Endothelial cell of umbilical vein (primary cell): Measurements from ENCODE around the gene DCUN1D2. TPM values are rescaled to one million over a fixed set of nuclear protein-coding genes. Genes with fewer than 3 reads are reported as not detected.

Source experiments
- BruUV-seq: library from RNA; stranded (reverse); fragments of 400-500 nt; replicated peaks from 2 replicates; lab custom pipeline; 2021; lab: Mats Ljungman, UMichigan
- CTCF ChIA-PET: fragments of 300-600, 350-600 bp; sonication (Branson Sonifier 250); formaldehyde crosslinking; loops from one replicate; lab custom pipeline; 2021; ENCODE audit warnings: antibody characterized with exemption, inconsistent platforms; lab: Charles Lee
- POLR2A ChIA-PET: fragments of 300-600, 350-600 bp; sonication (Branson Sonifier 250); formaldehyde crosslinking; loops from one replicate; lab custom pipeline; 2021; ENCODE audit warnings: antibody characterized with exemption, inconsistent platforms; lab: Charles Lee
- DNase-seq: peaks from one replicate; pipeline ENCODE4 v3.0.0-alpha.2; 2011; ENCODE audit warnings: low read depth, low spot score
- FAIRE-seq: peaks from 2 replicates; lab custom pipeline; 2011; peaks lifted over from hg19 to GRCh38; lab: Jason Lieb, UNC
- H2AFZ ChIP-seq: 2 replicates; pipeline ENCODE4 v1.6.0; 2012; ENCODE audit warnings: low read depth, low read length, control low read depth, inconsistent platforms
- H3K27ac ChIP-seq: 2 replicates; pipeline ENCODE4 v1.5.1; 2011; ENCODE audit warnings: low read depth, mild to moderate bottlenecking, control low read depth, low read length, moderate library complexity; ENCODE audit not compliant: insufficient read depth
- H3K27me3 ChIP-seq, 2 experiments: 2 replicates each; pipeline versions ENCODE4 v1.6.0 to v1.6.1; 2011; ENCODE audit warnings: low read length in 2 of 2, mixed read lengths in 1 of 2; ENCODE audit not compliant: control insufficient read depth in 2 of 2, insufficient read depth in 2 of 2
- H3K36me3 ChIP-seq, 2 experiments: 2 replicates in 1 of 2; 3 replicates in 1 of 2; pipeline ENCODE4 v1.5.1; 2011; ENCODE audit warnings: low read length in 2 of 2, mild to moderate bottlenecking in 1 of 2, moderate library complexity in 1 of 2; ENCODE audit not compliant: control insufficient read depth in 2 of 2, insufficient read depth in 2 of 2; ENCODE audit errors: extremely low read depth in 1 of 2
- H3K4me1 ChIP-seq: 3 replicates; pipeline ENCODE4 v1.5.1; 2011; ENCODE audit warnings: mild to moderate bottlenecking, low read length; ENCODE audit not compliant: control insufficient read depth, insufficient read depth; ENCODE audit errors: extremely low read depth
- H3K4me2 ChIP-seq: 2 replicates; pipeline ENCODE4 v1.6.1; 2011; ENCODE audit warnings: low read length, control low read depth, mixed read lengths; ENCODE audit not compliant: insufficient read depth
- H3K4me3 ChIP-seq, 3 experiments: fragments of 200-600 bp in 1 of 3; sonication (generic), shearing (Covaris generic) in 1 of 3; replicated peaks in 1 of 3; 2 replicates each; pipeline ENCODE4 v1.5.1; 2011 to 2016; ENCODE audit warnings: control low read depth in 3 of 3, low read length in 3 of 3, mild to moderate bottlenecking in 2 of 3, inconsistent platforms in 1 of 3, low read depth in 1 of 3, moderate library complexity in 1 of 3; ENCODE audit not compliant: insufficient read depth in 1 of 3
- H3K79me2 ChIP-seq: 2 replicates; pipeline ENCODE4 v1.6.0; 2012; ENCODE audit warnings: low read length, inconsistent platforms; ENCODE audit not compliant: control insufficient read depth, insufficient read depth
- H3K9ac ChIP-seq: replicated peaks from 2 replicates; pipeline ENCODE3; 2011; ENCODE audit warnings: low read length, control low read depth; ENCODE audit not compliant: insufficient read depth; ENCODE audit errors: extremely low read depth
- H3K9me1 ChIP-seq: replicated peaks from 3 replicates; pipeline ENCODE4 v1.6.0; 2011; ENCODE audit warnings: mild to moderate bottlenecking, low read length; ENCODE audit not compliant: control insufficient read depth, insufficient read depth; ENCODE audit errors: extremely low read depth
- H3K9me3 ChIP-seq: replicated peaks from 2 replicates; pipeline ENCODE4 v1.5.1; 2012; ENCODE audit warnings: low read length, inconsistent platforms; ENCODE audit not compliant: control insufficient read depth, insufficient read depth
- H4K20me1 ChIP-seq: replicated peaks from 2 replicates; pipeline ENCODE3; 2011; ENCODE audit warnings: mild to moderate bottlenecking, low read length; ENCODE audit not compliant: control insufficient read depth, insufficient read depth; ENCODE audit errors: extremely low read depth
- EZH2 ChIP-seq: IDR thresholded peaks from 2 replicates; pipeline ENCODE4 v1.6.1; 2012; ENCODE audit warnings: borderline replicate concordance, low read depth, mild to moderate bottlenecking, moderate library complexity, low read length, inconsistent platforms; ENCODE audit not compliant: severe bottlenecking
- FOS ChIP-seq: IDR thresholded peaks from 2 replicates; pipeline ENCODE4 v1.6.1; 2011; ENCODE audit warnings: mild to moderate bottlenecking, low read length, moderate library complexity, borderline replicate concordance; ENCODE audit not compliant: insufficient read depth
- GATA2 ChIP-seq: IDR thresholded peaks from 2 replicates; pipeline ENCODE4 v1.7.0; 2011; ENCODE audit warnings: low read depth, mild to moderate bottlenecking, moderate library complexity, mixed read lengths, low read length; ENCODE audit not compliant: insufficient read length, insufficient read depth
- JUN ChIP-seq: IDR thresholded peaks from 2 replicates; pipeline ENCODE4 v1.6.1; 2011; ENCODE audit warnings: borderline replicate concordance, low read depth; ENCODE audit not compliant: insufficient read length, insufficient read depth
- MYC ChIP-seq: IDR thresholded peaks from one replicate; pipeline ENCODE4 v1.6.1; 2011; ENCODE audit warnings: mild to moderate bottlenecking, low read depth, low read length
- POLR2A ChIP-seq: IDR thresholded peaks from 2 replicates; pipeline ENCODE4 v1.6.1; 2012; ENCODE audit warnings: low read depth, mild to moderate bottlenecking, control low read depth, low read length
- POLR2AphosphoS5 ChIP-seq: IDR thresholded peaks from 2 replicates; pipeline ENCODE4 v1.6.1; 2012; ENCODE audit warnings: low read depth, mild to moderate bottlenecking, control low read depth, low read length, moderate library complexity; ENCODE audit not compliant: insufficient read depth
- dilution Hi-C: fragments of 300-500 bp; cut with MboI; formaldehyde crosslinking; loops from one replicate; pipeline ENCODE4 v1.15.0; 2019; ENCODE audit warnings: low sequenced_read_pairs; ENCODE audit not compliant: extremely low pct_ligation_motif_present
- intact Hi-C: fragments of 100-400 bp; cut with micrococcal nuclease; formaldehyde crosslinking; loops from one replicate; pipeline ENCODE4 v1.10.0; 2022
- polyA plus RNA-seq, 4 experiments: library from polyadenylated mRNA; depleted of rRNA in 3 of 4; stranded (reverse) in 3 of 4; unstranded in 1 of 4; fragments of >200 nt; gene quantifications; 2 replicates each; pipeline versions ENCODE4 v1.2.1 to v1.2.3, GENCODE V29; 2011 to 2012; ENCODE audit warnings: missing spikeins in 1 of 4
- total RNA-seq: library from RNA; stranded (reverse); gene quantifications from 2 replicates; pipeline ENCODE4 v1.2.3, GENCODE V29; 2021
- TF ChIP-seq, protein P1 (sequence below): IDR thresholded peaks from 2 replicates; pipeline ENCODE4 v1.6.1; 2011; ENCODE audit not compliant: insufficient read depth, insufficient read length
- TF ChIP-seq, protein P2 (sequence below), 2 donors: IDR thresholded peaks; 1 replicate in 1 of 2; 2 replicates in 1 of 2; pipeline ENCODE4 v1.5.1; 2011; ENCODE audit warnings: low read length in 2 of 2, mild to moderate bottlenecking in 2 of 2, moderate library complexity in 2 of 2, control low read depth in 1 of 2, inconsistent platforms in 1 of 2, low read depth in 1 of 2; ENCODE audit not compliant: insufficient read depth in 1 of 2; ENCODE audit errors: extremely low read depth in 1 of 2

The DCUN1D2 gene
- total and polyA plus RNA-seq, 2 donors (not counting 3 experiments of a cell fraction or from before 2014, with no cell fraction given), result 10.5 to 24.9 TPM

DNA sequence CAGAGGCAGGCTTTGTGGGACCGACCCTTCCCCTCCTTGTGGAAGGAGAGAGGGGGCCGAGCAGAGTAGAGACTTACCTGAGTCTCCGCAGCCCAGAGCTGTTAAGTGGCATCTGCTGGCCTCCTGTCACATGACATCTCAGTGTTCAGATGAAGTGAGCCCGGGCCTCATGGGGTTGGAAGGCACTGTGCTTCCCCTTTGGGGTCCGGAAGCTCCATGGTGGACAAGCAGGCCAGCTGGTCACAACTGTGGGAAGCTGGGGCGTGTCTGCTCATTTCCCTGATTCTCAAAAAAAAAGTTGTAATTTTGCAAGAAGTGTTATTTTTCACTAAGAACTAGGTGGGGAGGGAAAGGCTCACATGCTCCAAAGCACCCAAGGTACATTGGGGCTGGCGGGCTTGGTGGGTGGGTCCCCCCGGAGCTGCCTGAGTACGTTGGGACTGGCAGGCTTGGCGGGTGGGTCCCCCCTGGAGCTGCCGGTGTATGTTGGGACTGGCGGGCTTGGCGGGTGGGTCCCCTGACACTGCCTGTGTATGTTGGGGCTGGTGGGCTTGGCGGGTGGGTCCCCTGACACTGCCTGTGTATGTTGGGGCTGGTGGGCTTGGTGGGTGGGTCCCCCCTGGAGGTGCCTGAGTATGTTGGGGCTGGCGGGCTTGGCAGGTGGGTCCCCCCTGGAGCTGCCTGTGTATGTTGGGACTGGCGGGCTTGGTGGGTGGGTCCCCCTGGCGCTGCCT lies 18.2 kb upstream of the DCUN1D2 start:
- CTCF ChIA-PET, result no interaction called here
- H3K4me1 ChIP-seq, result no peaks in the 10 kb centered on the region

More for the DNA sequence above, 18.2 kb upstream of the DCUN1D2 start:
- POLR2A ChIA-PET, result no interaction called here
- no peak for FAIRE-seq
- H3K36me3 ChIP-seq, result peaks cover 16 to 28% of the 10 kb centered on the region in 2 experiments
- H3K9me1 ChIP-seq, result no peaks in the 10 kb centered on the region
- no peak overlapping the region for H3K4me3 ChIP-seq
- no peaks in the 10 kb centered on the region for H3K27me3 ChIP-seq
- no peak overlapping the region for H3K4me2 ChIP-seq
- H3K9ac ChIP-seq, result no peak overlapping the region
- H3K9me3 ChIP-seq, result no peaks in the 10 kb centered on the region
- no peak overlapping the region for H3K27ac ChIP-seq
- dilution Hi-C loops, result no loop called here
- intact Hi-C loops, result no loop called here
- H2AFZ ChIP-seq, result no peak overlapping the region
- peaks cover 27% of the 10 kb centered on the region for H3K79me2 ChIP-seq
- DNase-seq, result no peak
- H4K20me1 ChIP-seq, result no peaks in the 10 kb centered on the region
- BruUV-seq, result no TSS peak
- TF ChIP-seq POLR2AphosphoS5 (no peak), FOS (no peak), MYC (no peak), JUN (no peak), EZH2 (no peak), GATA2 (no peak), POLR2A (no peak)
- TF ChIP-seq, protein P1, sequence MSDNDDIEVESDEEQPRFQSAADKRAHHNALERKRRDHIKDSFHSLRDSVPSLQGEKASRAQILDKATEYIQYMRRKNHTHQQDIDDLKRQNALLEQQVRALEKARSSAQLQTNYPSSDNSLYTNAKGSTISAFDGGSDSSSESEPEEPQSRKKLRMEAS, result no peak
- TF ChIP-seq, protein P2, sequence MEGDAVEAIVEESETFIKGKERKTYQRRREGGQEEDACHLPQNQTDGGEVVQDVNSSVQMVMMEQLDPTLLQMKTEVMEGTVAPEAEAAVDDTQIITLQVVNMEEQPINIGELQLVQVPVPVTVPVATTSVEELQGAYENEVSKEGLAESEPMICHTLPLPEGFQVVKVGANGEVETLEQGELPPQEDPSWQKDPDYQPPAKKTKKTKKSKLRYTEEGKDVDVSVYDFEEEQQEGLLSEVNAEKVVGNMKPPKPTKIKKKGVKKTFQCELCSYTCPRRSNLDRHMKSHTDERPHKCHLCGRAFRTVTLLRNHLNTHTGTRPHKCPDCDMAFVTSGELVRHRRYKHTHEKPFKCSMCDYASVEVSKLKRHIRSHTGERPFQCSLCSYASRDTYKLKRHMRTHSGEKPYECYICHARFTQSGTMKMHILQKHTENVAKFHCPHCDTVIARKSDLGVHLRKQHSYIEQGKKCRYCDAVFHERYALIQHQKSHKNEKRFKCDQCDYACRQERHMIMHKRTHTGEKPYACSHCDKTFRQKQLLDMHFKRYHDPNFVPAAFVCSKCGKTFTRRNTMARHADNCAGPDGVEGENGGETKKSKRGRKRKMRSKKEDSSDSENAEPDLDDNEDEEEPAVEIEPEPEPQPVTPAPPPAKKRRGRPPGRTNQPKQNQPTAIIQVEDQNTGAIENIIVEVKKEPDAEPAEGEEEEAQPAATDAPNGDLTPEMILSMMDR (IDR thresholded peaks at IDR 0.05; ENCODE audit: extremely low read depth in 1 of 2, insufficient read depth in 1 of 2, low read depth in 1 of 2, low read length in 2 of 2), result no peak
